Measurements from ENCODE around the gene CAST. TPM values are rescaled to one million over a fixed set of nuclear protein-coding genes. Genes with fewer than 3 reads are reported as not detected.

Gene CAST
- total RNA-seq, 2 donors from 2014 or later, result 33.5 to 36.2 TPM

DNA sequence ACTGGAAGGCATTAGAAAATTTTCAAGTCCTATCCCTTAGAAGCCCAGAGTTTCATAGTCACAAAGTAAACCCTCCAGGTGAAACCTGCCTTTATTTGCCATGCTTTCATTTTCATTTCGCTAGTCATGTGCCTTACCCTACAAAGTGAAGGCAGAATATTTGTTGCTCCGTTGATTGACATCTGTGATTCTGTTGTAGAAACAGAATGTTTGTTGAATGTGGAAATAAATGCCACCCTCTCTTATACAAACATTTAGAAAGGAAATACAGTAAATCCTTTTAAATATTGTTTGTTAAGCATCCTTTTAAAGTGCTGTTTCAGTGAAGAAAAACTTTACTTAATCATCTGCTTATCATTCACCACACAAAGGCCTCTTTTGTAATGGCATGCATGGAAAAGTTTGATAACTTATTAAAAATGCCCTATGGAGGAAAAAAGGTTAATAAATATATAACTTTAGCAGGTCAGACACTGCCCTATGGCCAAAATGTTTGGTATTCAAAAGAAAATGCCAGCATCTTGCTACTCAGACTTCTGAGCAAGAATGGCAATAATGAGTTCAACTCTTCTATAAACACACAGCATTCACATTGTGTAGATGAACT lies 34.3 kb upstream of the CAST start:
- Mint-ChIP-seq H3K4me1 (no peaks in the 10 kb centered on the region), H3K27me3 (ENCODE audit: insufficient read depth) (no peaks in the 10 kb centered on the region), H3K9me3 (no peaks in the 10 kb centered on the region), H3K27ac (no peak overlapping the region), H3K4me3 (no peak overlapping the region), H3K36me3 (ENCODE audit: low read depth) (no peaks in the 10 kb centered on the region)
- no peaks in the 10 kb centered on the region for H3K9me3 ChIP-seq (ENCODE audit: control insufficient read depth, low read length)
- 93% methylated on average over 2 of the region's 2 CpGs; no CpG with 5 or more reads in 1 of the 2 experiments for WGBS, 2 experiments (ENCODE audit: insufficient coverage in 1 of 2, insufficient read length in 1 of 2)
- H3K4me1 ChIP-seq (ENCODE audit: control insufficient read depth, insufficient read depth, low read length), result no peaks in the 10 kb centered on the region
- H3K27ac ChIP-seq (ENCODE audit: low read depth, low read length), result no peak overlapping the region
- DNase-seq, result no peak
- TF ChIP-seq, protein P1, sequence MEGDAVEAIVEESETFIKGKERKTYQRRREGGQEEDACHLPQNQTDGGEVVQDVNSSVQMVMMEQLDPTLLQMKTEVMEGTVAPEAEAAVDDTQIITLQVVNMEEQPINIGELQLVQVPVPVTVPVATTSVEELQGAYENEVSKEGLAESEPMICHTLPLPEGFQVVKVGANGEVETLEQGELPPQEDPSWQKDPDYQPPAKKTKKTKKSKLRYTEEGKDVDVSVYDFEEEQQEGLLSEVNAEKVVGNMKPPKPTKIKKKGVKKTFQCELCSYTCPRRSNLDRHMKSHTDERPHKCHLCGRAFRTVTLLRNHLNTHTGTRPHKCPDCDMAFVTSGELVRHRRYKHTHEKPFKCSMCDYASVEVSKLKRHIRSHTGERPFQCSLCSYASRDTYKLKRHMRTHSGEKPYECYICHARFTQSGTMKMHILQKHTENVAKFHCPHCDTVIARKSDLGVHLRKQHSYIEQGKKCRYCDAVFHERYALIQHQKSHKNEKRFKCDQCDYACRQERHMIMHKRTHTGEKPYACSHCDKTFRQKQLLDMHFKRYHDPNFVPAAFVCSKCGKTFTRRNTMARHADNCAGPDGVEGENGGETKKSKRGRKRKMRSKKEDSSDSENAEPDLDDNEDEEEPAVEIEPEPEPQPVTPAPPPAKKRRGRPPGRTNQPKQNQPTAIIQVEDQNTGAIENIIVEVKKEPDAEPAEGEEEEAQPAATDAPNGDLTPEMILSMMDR (conservative IDR thresholded peaks at IDR 0.05), result no peak
- H3K4me3 ChIP-seq (ENCODE audit: low read length), result no peak overlapping the region
- no peaks in the 10 kb centered on the region for H3K36me3 ChIP-seq (ENCODE audit: control insufficient read depth, insufficient read depth, low read length)
- H3K27me3 ChIP-seq (ENCODE audit: control insufficient read depth, insufficient read depth, low read length, poor library complexity, severe bottlenecking), result no peaks in the 10 kb centered on the region
- no peak overlapping the region for H3K9ac ChIP-seq (ENCODE audit: extremely low read depth, low read length, poor library complexity, severe bottlenecking)

DNA sequence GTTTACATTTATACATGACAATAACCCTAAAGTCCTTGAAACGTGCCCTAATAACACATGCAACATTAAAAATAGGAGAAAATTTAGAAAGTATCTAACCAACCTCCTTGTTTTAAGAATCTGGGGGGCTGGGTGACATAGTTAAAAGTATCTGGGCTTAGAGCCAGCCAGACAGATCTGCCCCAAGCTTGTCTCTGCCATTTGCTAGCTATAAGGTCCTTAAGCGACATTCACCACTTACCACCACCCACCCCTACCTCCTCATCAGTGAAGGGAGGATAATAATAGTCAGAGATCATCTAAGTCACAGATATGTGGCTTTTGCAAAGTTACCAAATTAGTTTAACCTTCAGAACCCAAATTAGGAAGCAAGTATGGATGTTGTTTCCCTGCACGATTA lies 33.8 kb upstream of the CAST start:
- H3K27ac Mint-ChIP-seq, result no peak overlapping the region
- no peak overlapping the region for H3K4me3 Mint-ChIP-seq
- no peak overlapping the region for H3K9ac ChIP-seq (ENCODE audit: extremely low read depth, low read length, poor library complexity, severe bottlenecking)
- no peaks in the 10 kb centered on the region for H3K4me1 Mint-ChIP-seq
- no peaks in the 10 kb centered on the region for H3K9me3 Mint-ChIP-seq
- H3K27ac ChIP-seq (ENCODE audit: low read depth, low read length), result no peak overlapping the region
- H3K27me3 Mint-ChIP-seq (ENCODE audit: insufficient read depth), result no peaks in the 10 kb centered on the region
- H3K9me3 ChIP-seq (ENCODE audit: control insufficient read depth, low read length), result no peaks in the 10 kb centered on the region
- no peaks in the 10 kb centered on the region for H3K27me3 ChIP-seq (ENCODE audit: control insufficient read depth, insufficient read depth, low read length, poor library complexity, severe bottlenecking)
- no peaks in the 10 kb centered on the region for H3K4me1 ChIP-seq (ENCODE audit: control insufficient read depth, insufficient read depth, low read length)
- DNase-seq, result no peak
- TF ChIP-seq, protein P1 (conservative IDR thresholded peaks at IDR 0.05), result no peak
- no peaks in the 10 kb centered on the region for H3K36me3 Mint-ChIP-seq (ENCODE audit: low read depth)
- WGBS, 2 experiments (ENCODE audit: insufficient coverage in 1 of 2, insufficient read length in 1 of 2), result 93% methylated on average over 3 of the region's 3 CpGs; no CpG with 5 or more reads in 1 of the 2 experiments
- no peak overlapping the region for H3K4me3 ChIP-seq (ENCODE audit: low read length)
- no peaks in the 10 kb centered on the region for H3K36me3 ChIP-seq (ENCODE audit: control insufficient read depth, insufficient read depth, low read length)

DNA sequence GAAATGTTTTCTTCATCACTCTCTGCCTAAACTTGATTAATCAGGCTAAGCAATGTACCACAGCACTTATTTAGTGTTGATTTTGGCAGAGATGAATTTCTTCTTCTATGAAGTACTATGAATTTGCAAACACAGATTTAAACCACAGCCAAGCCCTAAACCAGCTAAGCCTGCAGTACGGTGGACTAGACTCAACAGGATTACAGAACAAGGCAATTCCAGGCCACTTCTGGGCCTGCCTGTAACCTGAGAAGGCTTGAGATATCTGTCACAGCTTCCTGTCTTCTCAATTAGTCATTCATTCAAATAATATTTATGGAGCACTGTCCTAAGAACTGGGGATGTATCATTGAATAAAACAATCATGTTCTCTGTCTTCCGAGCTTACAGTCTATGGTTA lies 32.4 kb upstream of the CAST start:
- no peaks in the 10 kb centered on the region for H3K36me3 ChIP-seq (ENCODE audit: control insufficient read depth, insufficient read depth, low read length)
- 70% methylated on average over 2 of the region's 2 CpGs; no CpG with 5 or more reads in 1 of the 2 experiments for WGBS, 2 experiments (ENCODE audit: insufficient coverage in 1 of 2, insufficient read length in 1 of 2)
- Mint-ChIP-seq H3K4me1 (no peaks in the 10 kb centered on the region), H3K4me3 (no peak overlapping the region), H3K27ac (no peak overlapping the region), H3K36me3 (ENCODE audit: low read depth) (no peaks in the 10 kb centered on the region), H3K9me3 (no peaks in the 10 kb centered on the region), H3K27me3 (ENCODE audit: insufficient read depth) (no peaks in the 10 kb centered on the region)
- no peak overlapping the region for H3K4me3 ChIP-seq (ENCODE audit: low read length)
- H3K27ac ChIP-seq (ENCODE audit: low read depth, low read length), result no peak overlapping the region
- TF ChIP-seq, protein P1 (conservative IDR thresholded peaks at IDR 0.05), result no peak
- no peaks in the 10 kb centered on the region for H3K4me1 ChIP-seq (ENCODE audit: control insufficient read depth, insufficient read depth, low read length)
- no peaks in the 10 kb centered on the region for H3K9me3 ChIP-seq (ENCODE audit: control insufficient read depth, low read length)
- no peak for DNase-seq
- no peaks in the 10 kb centered on the region for H3K27me3 ChIP-seq (ENCODE audit: control insufficient read depth, insufficient read depth, low read length, poor library complexity, severe bottlenecking)
- no peak overlapping the region for H3K9ac ChIP-seq (ENCODE audit: extremely low read depth, low read length, poor library complexity, severe bottlenecking)
